MG63 (cell line): Measurements from ENCODE around the gene DOP1B. TPM values are rescaled to one million over a fixed set of nuclear protein-coding genes. Genes with fewer than 3 reads are reported as not detected.

Source experiments
- DNase-seq: peaks from one replicate; pipeline ENCODE4 v3.0.0-alpha.2; 2020
- H3K27me3 ChIP-seq: fragments of 250-450 bp; sonication (Bioruptor Pico); 2 replicates; pipeline ENCODE4 v1.5.1; 2020; ENCODE audit warnings: mild to moderate bottlenecking, moderate library complexity
- H3K36me3 ChIP-seq: fragments of 250-450 bp; sonication (Bioruptor Pico); 2 replicates; pipeline ENCODE4 v1.5.1; 2020; ENCODE audit warnings: mild to moderate bottlenecking, moderate library complexity
- H3K4me3 ChIP-seq: fragments of 250-450 bp; sonication (Bioruptor Pico); 2 replicates; pipeline ENCODE4 v1.5.1; 2020; ENCODE audit warnings: mild to moderate bottlenecking, moderate library complexity
- H3K9me3 ChIP-seq: fragments of 250-450 bp; sonication (Bioruptor Pico); 2 replicates; pipeline ENCODE4 v1.5.1; 2020; ENCODE audit warnings: mild to moderate bottlenecking, moderate library complexity
- total RNA-seq: library from RNA; depleted of rRNA; stranded (reverse); fragments of >200 nt; shearing (Covaris generic); gene quantifications from 2 replicates; pipeline ENCODE4 v1.2.3, GENCODE V29; 2014; ENCODE audit warnings: low replicate concordance

The DOP1B gene
- total RNA-seq, 1 experiment from 2014 or later, result 4.7 TPM

GRCh38 chr21:36160850-36161178 is 4.2 kb downstream of the DOP1B start:
- H3K4me3 ChIP-seq, result no peak overlapping the region
- no peaks in the 10 kb centered on the region for H3K27me3 ChIP-seq
- no peaks in the 10 kb centered on the region for H3K9me3 ChIP-seq
- no peak for DNase-seq
- no peaks in the 10 kb centered on the region for H3K36me3 ChIP-seq

DNA sequence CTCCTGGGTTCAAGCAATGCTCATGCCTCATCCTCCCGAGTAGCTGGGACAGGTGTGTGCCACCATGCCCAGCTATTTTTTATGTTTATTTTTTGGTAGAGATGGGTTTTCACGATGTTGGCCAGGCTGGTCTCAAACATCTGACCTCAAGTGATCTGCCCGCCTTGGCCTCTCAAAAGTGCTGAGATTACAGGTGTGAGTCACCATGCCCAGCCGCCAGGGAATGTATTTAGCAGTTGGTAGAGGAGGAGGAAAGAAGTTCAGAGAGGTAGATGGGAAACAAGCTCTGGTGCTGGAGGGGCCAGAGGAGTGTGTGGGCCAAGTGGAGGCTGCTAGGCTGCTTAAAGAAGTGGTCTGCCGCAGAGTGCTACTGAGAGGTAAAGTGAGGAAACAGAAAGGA is 6.0 kb downstream of the DOP1B start:
- Histone ChIP-seq H3K4me3 (no peak overlapping the region), H3K27me3 (no peaks in the 10 kb centered on the region), H3K36me3 (no peaks in the 10 kb centered on the region), H3K9me3 (no peaks in the 10 kb centered on the region)
- peak; percentile 30 for DNase-seq

DNA sequence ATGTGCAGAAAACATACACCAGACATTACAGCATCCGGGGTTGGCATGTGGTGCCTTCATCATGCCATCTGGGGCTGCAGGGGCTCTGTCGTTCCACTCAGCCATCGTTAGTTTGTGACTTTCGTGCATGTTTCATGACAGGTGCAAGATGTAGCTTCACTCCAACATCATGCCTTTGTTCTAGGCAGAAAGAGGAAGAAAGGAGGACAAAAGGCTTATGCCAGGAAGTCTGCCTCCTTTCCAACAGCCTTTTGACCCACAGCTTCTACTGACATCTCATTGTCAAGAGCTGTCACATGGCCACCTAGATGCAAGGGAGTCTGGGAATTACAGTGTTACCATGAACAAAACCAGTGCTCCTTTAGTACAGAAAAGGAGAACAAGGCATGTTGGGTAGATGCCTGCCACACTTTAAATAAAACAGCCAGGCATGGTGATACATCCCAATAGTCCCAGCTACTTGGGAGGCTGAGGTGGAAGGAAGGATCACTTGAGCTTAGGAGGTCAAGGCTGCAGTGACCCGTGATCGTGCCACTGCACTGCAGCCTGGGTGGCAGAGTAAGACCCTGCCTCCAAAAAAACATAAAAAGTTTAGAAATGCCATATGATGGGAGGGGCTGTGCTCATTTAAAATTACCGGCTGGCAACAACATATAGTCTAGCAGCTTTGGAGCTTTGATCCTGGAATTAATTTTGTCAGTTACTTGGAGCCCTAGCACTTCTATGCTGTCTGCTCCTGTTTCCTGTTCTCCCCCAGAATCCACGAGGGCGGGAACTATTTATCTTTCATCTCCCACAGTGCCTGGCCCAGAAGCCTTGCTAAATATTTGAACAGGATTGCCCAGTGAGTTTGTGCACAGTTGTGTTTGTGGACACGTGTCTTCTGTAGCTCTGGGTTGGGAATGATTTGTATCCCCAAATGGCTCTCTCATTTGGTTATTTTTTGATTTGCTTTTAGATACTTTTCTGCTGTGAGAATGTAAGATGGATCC is 7.4 kb downstream of the DOP1B start:
- no peak for DNase-seq
- no peak overlapping the region for H3K4me3 ChIP-seq
- no peaks in the 10 kb centered on the region for H3K36me3 ChIP-seq

GRCh38 chr21:36165356-36165755 is 8.7 kb downstream of the DOP1B start:
- DNase-seq, result no peak
- H3K27me3 ChIP-seq, result no peaks in the 10 kb centered on the region
- no peaks in the 10 kb centered on the region for H3K9me3 ChIP-seq
- H3K4me3 ChIP-seq, result no peak overlapping the region
- H3K36me3 ChIP-seq, result no peaks in the 10 kb centered on the region

More for the DNA sequence above, 7.4 kb downstream of the DOP1B start:
- no peaks in the 10 kb centered on the region for H3K27me3 ChIP-seq
- H3K9me3 ChIP-seq, result no peaks in the 10 kb centered on the region

GRCh38 chr21:36166705-36167104 is 10.1 kb downstream of the DOP1B start:
- Histone ChIP-seq H3K9me3 (no peaks in the 10 kb centered on the region), H3K27me3 (no peaks in the 10 kb centered on the region), H3K4me3 (no peak overlapping the region), H3K36me3 (no peaks in the 10 kb centered on the region)
- no peak for DNase-seq

DNA sequence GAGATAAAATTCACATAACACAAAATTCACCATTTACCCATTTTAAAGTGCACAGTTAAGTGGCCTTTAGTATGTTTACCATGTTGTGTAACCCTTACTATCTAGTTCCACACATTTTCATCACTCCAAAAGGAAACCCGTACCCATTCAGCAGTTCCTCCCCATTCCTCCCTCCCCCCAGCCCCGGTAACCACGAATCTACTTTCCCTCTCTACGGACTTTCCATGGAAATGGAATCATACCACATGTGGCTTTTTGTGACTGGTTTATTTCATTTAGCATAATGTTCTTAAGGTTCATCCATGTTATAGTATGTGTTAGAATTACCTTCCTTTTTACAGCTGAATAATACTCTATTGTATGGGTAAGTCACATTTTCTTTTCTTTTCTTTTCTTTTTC is 10.9 kb downstream of the DOP1B start:
- H3K36me3 ChIP-seq, result no peaks in the 10 kb centered on the region
- no peak overlapping the region for H3K4me3 ChIP-seq
- H3K27me3 ChIP-seq, result no peaks in the 10 kb centered on the region
- H3K9me3 ChIP-seq, result no peaks in the 10 kb centered on the region
- DNase-seq, result no peak

- no peak for DNase-seq
- H3K4me3 ChIP-seq, result no peak overlapping the region
- no peaks in the 10 kb centered on the region for H3K27me3 ChIP-seq
- H3K36me3 ChIP-seq, result no peaks in the 10 kb centered on the region
- H3K9me3 ChIP-seq, result no peaks in the 10 kb centered on the region
Measured at GRCh38 chr21:36169470-36170128, 13.0 kb downstream of the DOP1B start.

DNA sequence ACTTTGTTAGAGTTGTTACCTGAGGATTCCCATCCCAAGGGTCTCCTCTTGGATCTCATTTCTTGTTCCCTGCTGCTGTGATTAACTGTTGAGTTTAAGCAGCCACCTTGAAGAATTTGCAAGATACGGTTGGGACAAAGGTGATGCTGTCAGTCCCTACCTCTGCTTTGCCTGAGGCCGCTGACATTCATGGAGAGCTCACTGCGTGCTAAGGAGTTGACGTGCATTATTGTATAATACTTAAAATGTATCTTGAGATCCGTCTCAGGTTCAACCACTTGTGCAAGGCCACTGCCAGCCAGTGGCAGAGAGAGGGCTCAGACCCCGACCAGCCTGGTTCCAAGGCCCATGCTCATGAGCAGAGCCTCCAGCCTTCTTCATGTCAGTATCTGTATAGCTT is 14.2 kb downstream of the DOP1B start:
- no peak for DNase-seq
- Histone ChIP-seq H3K9me3 (no peaks in the 10 kb centered on the region), H3K4me3 (no peak overlapping the region), H3K36me3 (no peaks in the 10 kb centered on the region), H3K27me3 (no peaks in the 10 kb centered on the region)

DNA sequence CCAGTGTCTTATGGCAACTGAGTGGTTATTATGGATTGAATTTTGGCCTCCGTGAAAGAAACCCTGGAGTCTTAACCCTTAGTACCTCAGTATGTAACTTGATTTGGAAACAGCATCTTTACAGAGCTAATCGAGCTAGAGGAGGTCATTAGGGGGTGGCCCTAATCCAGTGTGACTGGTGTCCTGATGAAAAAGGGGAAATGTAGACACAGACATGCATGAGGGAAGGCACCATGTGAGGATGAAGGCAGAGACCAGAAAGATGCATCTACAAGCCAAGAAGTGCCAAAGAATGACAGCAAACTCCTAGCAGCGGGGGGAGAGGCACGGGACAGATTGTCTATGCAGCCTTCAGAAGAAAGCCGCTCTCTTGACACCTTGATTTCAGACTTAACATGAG is 14.7 kb downstream of the DOP1B start:
- H3K27me3 ChIP-seq, result no peaks in the 10 kb centered on the region
- H3K36me3 ChIP-seq, result no peaks in the 10 kb centered on the region
- no peak overlapping the region for H3K4me3 ChIP-seq
- no peak for DNase-seq
- no peaks in the 10 kb centered on the region for H3K9me3 ChIP-seq

DNA sequence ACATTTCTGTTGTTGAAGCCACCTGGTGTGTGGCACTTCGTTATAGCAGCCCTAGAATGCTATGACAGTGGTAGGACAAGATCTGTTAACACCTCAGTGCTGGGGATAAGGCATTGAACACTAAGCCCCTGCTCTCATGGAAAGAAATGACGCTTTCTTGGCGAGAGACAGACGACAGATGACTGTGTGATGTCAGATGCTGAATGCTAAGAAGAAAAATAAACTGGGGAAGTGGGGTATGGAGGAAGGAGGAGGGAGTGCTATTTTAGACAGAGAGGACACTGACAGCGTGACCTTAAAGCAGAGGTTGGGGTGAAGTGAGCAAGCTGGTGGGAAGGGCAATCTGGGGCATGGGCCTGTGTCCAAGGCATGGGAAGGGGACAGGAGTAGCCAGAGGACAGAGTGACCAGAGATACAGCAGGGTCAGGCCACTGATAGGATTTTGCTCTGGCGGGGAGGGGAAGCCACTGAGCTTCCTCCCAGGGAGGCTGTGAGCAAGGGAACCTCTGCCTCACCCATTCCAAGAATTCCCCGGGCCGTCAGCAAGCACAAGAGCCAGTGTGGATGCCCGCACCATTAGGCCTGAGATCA is 15.2 kb downstream of the DOP1B start:
- no peak overlapping the region for H3K4me3 ChIP-seq
- no peaks in the 10 kb centered on the region for H3K36me3 ChIP-seq
- H3K9me3 ChIP-seq, result no peaks in the 10 kb centered on the region
- H3K27me3 ChIP-seq, result no peaks in the 10 kb centered on the region
- no peak for DNase-seq

DNA sequence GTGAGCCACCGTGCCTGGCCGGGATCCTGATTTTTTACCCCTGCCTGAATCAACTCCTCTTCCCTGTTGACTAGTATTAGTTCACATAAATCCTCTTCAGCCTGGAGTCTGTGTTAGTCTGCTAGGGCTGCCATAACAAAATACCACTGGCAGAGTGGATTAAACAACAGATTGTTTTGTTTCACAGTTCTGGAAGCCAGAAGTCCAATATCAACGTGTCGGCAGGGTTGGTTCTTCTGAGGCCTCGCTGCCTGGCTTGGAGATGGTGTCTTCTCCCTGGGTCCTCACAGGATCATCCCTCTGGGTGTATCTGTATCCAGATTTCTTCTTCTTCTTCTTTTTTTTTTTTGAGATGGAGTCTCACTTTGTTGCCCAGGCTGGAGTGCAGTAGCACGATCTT is 18.2 kb downstream of the DOP1B start:
- DNase-seq, result no peak
- H3K36me3 ChIP-seq, result no peaks in the 10 kb centered on the region
- H3K4me3 ChIP-seq, result no peak overlapping the region
- H3K9me3 ChIP-seq, result peaks cover 4% of the 10 kb centered on the region; the same call in 1 of the 2 replicates
- no peaks in the 10 kb centered on the region for H3K27me3 ChIP-seq

- Histone ChIP-seq H3K36me3 (no peaks in the 10 kb centered on the region), H3K27me3 (no peaks in the 10 kb centered on the region), H3K4me3 (no peak overlapping the region), H3K9me3 (peaks cover 4% of the 10 kb centered on the region; the same call in 1 of the 2 replicates)
- DNase-seq, result no peak
Measured at GRCh38 chr21:36175771-36176565, 19.3 kb downstream of the DOP1B start.

GRCh38 chr21:36178349-36178748 is 21.7 kb downstream of the DOP1B start:
- DNase-seq, result no peak
- no peaks in the 10 kb centered on the region for H3K27me3 ChIP-seq
- no peak overlapping the region for H3K4me3 ChIP-seq
- H3K36me3 ChIP-seq, result no peaks in the 10 kb centered on the region
- peaks cover 4% of the 10 kb centered on the region; the same call in 1 of the 2 replicates for H3K9me3 ChIP-seq

DNA sequence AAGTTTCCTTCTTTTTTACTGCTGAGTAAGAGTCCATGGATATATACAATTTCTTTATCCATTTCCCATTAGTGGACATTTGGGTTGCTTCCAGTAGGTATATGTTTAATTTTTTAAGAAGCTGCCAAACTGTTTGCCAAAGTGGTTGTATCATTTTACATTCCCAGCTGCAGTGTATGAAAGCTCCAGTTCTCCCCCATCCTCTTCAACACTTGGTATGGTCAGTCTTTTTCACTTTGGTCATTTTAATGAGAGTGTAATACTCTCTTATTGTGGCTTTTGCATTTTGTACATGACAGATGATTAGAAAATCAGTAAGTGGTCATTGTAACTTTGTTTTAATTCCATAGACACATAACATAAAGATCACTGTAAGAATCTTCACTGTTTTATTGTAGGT is 22.5 kb downstream of the DOP1B start:
- DNase-seq, result no peak
- Histone ChIP-seq H3K27me3 (no peaks in the 10 kb centered on the region), H3K4me3 (no peak overlapping the region), H3K9me3 (peaks cover 4% of the 10 kb centered on the region; the same call in 1 of the 2 replicates), H3K36me3 (no peaks in the 10 kb centered on the region)

- no peaks in the 10 kb centered on the region for H3K27me3 ChIP-seq
- no peak overlapping the region for H3K4me3 ChIP-seq
- DNase-seq, result no peak
Measured at GRCh38 chr21:36180963-36181362, 24.3 kb downstream of the DOP1B start.

GRCh38 chr21:36183144-36183795 is 26.6 kb downstream of the DOP1B start:
- no peak overlapping the region for H3K4me3 ChIP-seq
- no peak for DNase-seq
- no peaks in the 10 kb centered on the region for H3K27me3 ChIP-seq
- no peaks in the 10 kb centered on the region for H3K36me3 ChIP-seq
- peaks cover 4% of the 10 kb centered on the region; the same call in 1 of the 2 replicates for H3K9me3 ChIP-seq

More at GRCh38 chr21:36180963-36181362, 24.3 kb downstream of the DOP1B start:
- Histone ChIP-seq H3K36me3 (no peaks in the 10 kb centered on the region), H3K9me3 (peaks cover 4% of the 10 kb centered on the region; the same call in 1 of the 2 replicates)
